Testis (tissue), 2 donors: ENCODE results near the gene HES2.

Source experiments
- CTCF ChIP-seq, 3 experiments: fragments of 450-650 bp in 2 of 3; fragments of 200-600 bp in 1 of 3; sonication (generic) in 1 of 3; IDR thresholded peaks; one replicate each; pipeline ENCODE4 v1.5.1; 2016 to 2019; ENCODE audit warnings: antibody characterized with exemption in 3 of 3, mild to moderate bottlenecking in 2 of 3, moderate library complexity in 1 of 3
- POLR2A ChIP-seq: fragments of 450-650 bp; IDR thresholded peaks from one replicate; pipeline ENCODE4 v1.6.1; 2017; ENCODE audit warnings: antibody characterized with exemption, mild to moderate bottlenecking, moderate library complexity

- TF ChIP-seq POLR2A = no peak
- TF ChIP-seq CTCF (IDR thresholded peaks at IDR 0.05) = no peak
Observed at GRCh38 chr1:6466023-6466422, 46.3 kb upstream of the HES2 start, which contains the start of gene TNFRSF25.
